Body of pancreas (tissue), 4 donors: ENCODE data around the gene SART1. TPM values are rescaled to one million over a fixed set of nuclear protein-coding genes. Genes with fewer than 3 reads are reported as not detected.

Experiments
- ATAC-seq: fragments of 150-250 bp; one replicate; pipeline ENCODE4 v1.9.1; 2016
- DNase-seq, 4 donors: peaks; one replicate each; pipeline ENCODE4 v3.0.0-alpha.2; 2019
- H3K27ac ChIP-seq, 4 donors: fragments of 200-600 bp; sonication (generic); 1 replicate in 3 of 4; 2 replicates in 1 of 4; pipeline versions ENCODE4 v1.5.1 to v1.6.1; 2016 to 2019; ENCODE audit warnings: mild to moderate bottlenecking in 1 of 4, mixed read lengths in 1 of 4, moderate library complexity in 1 of 4
- H3K27me3 ChIP-seq, 2 donors: fragments of 200-600 bp; sonication (generic); one replicate each; pipeline ENCODE4 v1.6.0; 2016; ENCODE audit warnings: mild to moderate bottlenecking in 1 of 2
- H3K36me3 ChIP-seq, 2 donors: fragments of 200-600 bp; sonication (generic); replicated peaks in 1 of 2; 2 replicates each; pipeline ENCODE4 v1.5.1; 2016; ENCODE audit warnings: low read depth in 2 of 2; ENCODE audit not compliant: insufficient read depth in 1 of 2
- H3K4me1 ChIP-seq: fragments of 200-600 bp; sonication (generic); one replicate; pipeline ENCODE4 v1.6.0; 2016
- H3K4me3 ChIP-seq, 2 donors: fragments of 200-600 bp; sonication (generic); 1 replicate in 1 of 2; 2 replicates in 1 of 2; pipeline ENCODE4 v1.5.1; 2016 to 2019
- H3K9me3 ChIP-seq, 3 donors: fragments of 200-600 bp; sonication (generic); 1 replicate in 2 of 3; 2 replicates in 1 of 3; pipeline ENCODE4 v1.5.1; 2016
- CTCF ChIP-seq, 7 experiments: fragments of 450-650 bp in 4 of 7; fragments of 200-600 bp in 3 of 7; sonication (generic) in 3 of 7; IDR thresholded peaks; one replicate each; pipeline ENCODE4 v1.5.1; 2016 to 2019; ENCODE audit warnings: antibody characterized with exemption in 7 of 7
- POLR2A ChIP-seq, 3 donors: fragments of 450-650 bp; IDR thresholded peaks; one replicate each; pipeline ENCODE4 v1.6.1; 2016; ENCODE audit warnings: antibody characterized with exemption in 3 of 3, mild to moderate bottlenecking in 2 of 3
- WGBS, 2 donors: methylation state at CpG; one replicate each; pipeline ENCODE4 v1.1.5; 2017; 5-methylcytosine and 5-hydroxymethylcytosine counted together
- intact Hi-C: fragments of 100-400 bp; cut with DNase I; formaldehyde crosslinking; loops from one replicate; pipeline ENCODE4 v1.15.1; 2023
- total RNA-seq, 2 donors: library from RNA; depleted of rRNA; stranded (reverse); fragments of >200 nt; gene quantifications; one replicate each; pipeline ENCODE4 v1.1.0, GENCODE V29; 2016

Gene SART1
- total RNA-seq, 2 donors from 2014 or later: 27.5 to 60.6 TPM

GRCh38 chr11:66012371-66012945 is 50.9 kb downstream of the SART1 start:
- Histone ChIP-seq H3K9me3 (no peaks in the 10 kb centered on the region), H3K36me3 (no peaks in the 10 kb centered on the region), H3K4me3 (no peak overlapping the region), H3K27ac (no peak overlapping the region), H3K27me3 (no peaks in the 10 kb centered on the region), H3K4me1 (no peaks in the 10 kb centered on the region)
- ATAC-seq (no peak), DNase-seq (no peak)
- TF ChIP-seq CTCF (IDR thresholded peaks at IDR 0.05) (no peak), POLR2A (IDR thresholded peaks at IDR 0.05) (no peak)
- intact Hi-C loops: no loop called here
- 38 to 65% methylated on average over 4 to 11 of the region's 12 CpGs for WGBS, 2 donors

GRCh38 chr11:66012946-66013761 is 51.6 kb downstream of the SART1 start:
- ATAC-seq: no peak

GRCh38 chr11:66013762-66014100 is 52.2 kb downstream of the SART1 start:
- H3K9me3 ChIP-seq: no peaks in the 10 kb centered on the region
- H3K4me1 ChIP-seq: no peaks in the 10 kb centered on the region
- intact Hi-C loops: no loop called here
- H3K27ac ChIP-seq: no peak overlapping the region
- DNase-seq (no peak), ATAC-seq (no peak)
- WGBS, 2 donors: 58 to 62% methylated on average over 4 to 7 of the region's 7 CpGs
- no peaks in the 10 kb centered on the region for H3K36me3 ChIP-seq
- no peaks in the 10 kb centered on the region for H3K27me3 ChIP-seq
- no peak for TF ChIP-seq POLR2A (IDR thresholded peaks at IDR 0.05)
- TF ChIP-seq CTCF (IDR thresholded peaks at IDR 0.05): no peak
- H3K4me3 ChIP-seq: no peak overlapping the region

More at GRCh38 chr11:66012946-66013761, 51.6 kb downstream of the SART1 start:
- Histone ChIP-seq H3K36me3 (no peaks in the 10 kb centered on the region), H3K27ac (no peak overlapping the region), H3K4me3 (no peak overlapping the region), H3K27me3 (no peaks in the 10 kb centered on the region), H3K4me1 (no peaks in the 10 kb centered on the region), H3K9me3 (no peaks in the 10 kb centered on the region)
- peak in 1 of 4 donors; percentile 42 for DNase-seq
- 45 to 65% methylated on average over 7 to 12 of the region's 12 CpGs for WGBS, 2 donors
- TF ChIP-seq CTCF (IDR thresholded peaks at IDR 0.05): no peak
- TF ChIP-seq POLR2A (IDR thresholded peaks at IDR 0.05): no peak
- intact Hi-C loops: no loop called here

GRCh38 chr11:66014804-66015453 is 53.4 kb downstream of the SART1 start:
- Histone ChIP-seq H3K4me1 (no peaks in the 10 kb centered on the region), H3K27ac (no peak overlapping the region), H3K36me3 (no peaks in the 10 kb centered on the region), H3K4me3 (no peak overlapping the region), H3K9me3 (no peaks in the 10 kb centered on the region), H3K27me3 (no peaks in the 10 kb centered on the region)
- no peak for TF ChIP-seq POLR2A (IDR thresholded peaks at IDR 0.05)
- TF ChIP-seq CTCF (IDR thresholded peaks at IDR 0.05): no peak
- ATAC-seq (no peak), DNase-seq (no peak)
- WGBS, 2 donors: 81 to 94% methylated on average over 4 to 6 of the region's 6 CpGs
- intact Hi-C loops: no loop called here
